GM19035 (cell line): ENCODE measurements around the gene AMPD2.
A peak's percentile ranks its signal among the peaks of the same experiment; 100 is the strongest.

Experiments used
- ATAC-seq: cut with Tn5 transposase; IDR thresholded peaks from one replicate; pipeline ENCODE4 v1.9.1; 2021; ENCODE audit not compliant: unreplicated experiment

The AMPD2 gene

DNA sequence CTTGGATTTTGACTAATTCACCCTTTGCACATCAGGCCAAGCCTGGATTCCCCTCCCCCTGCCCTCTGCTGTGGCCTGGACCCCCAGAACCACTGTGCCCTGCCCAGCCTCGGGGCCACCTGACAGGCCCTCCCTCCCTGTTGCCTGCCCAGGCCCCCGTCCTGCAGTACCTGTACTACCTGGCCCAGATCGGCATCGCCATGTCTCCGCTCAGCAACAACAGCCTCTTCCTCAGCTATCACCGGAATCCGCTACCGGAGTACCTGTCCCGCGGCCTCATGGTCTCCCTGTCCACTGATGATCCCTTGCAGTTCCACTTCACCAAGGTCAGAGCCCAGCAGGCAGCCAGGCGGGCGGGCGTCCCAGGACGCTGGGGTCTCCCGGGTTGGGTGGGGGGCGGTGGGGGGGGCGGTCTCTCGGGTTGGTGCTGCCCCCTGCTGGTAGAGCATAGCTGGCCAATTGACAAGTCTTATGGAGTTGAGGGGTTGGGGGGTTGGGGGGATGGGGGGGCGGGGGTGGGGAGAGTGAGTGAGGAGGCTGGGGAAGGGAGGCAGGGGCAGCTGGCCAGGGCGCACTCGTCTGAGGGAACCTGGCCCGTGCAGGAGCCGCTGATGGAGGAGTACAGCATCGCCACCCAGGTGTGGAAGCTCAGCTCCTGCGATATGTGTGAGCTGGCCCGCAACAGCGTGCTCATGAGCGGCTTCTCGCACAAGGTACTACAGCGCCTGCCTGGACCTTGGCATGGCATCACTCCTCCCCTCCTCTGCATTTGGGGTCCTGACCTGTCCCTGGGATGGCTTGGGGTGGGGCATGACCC lies 10.7 kb downstream of the AMPD2 start:
- no peak for ATAC-seq

DNA sequence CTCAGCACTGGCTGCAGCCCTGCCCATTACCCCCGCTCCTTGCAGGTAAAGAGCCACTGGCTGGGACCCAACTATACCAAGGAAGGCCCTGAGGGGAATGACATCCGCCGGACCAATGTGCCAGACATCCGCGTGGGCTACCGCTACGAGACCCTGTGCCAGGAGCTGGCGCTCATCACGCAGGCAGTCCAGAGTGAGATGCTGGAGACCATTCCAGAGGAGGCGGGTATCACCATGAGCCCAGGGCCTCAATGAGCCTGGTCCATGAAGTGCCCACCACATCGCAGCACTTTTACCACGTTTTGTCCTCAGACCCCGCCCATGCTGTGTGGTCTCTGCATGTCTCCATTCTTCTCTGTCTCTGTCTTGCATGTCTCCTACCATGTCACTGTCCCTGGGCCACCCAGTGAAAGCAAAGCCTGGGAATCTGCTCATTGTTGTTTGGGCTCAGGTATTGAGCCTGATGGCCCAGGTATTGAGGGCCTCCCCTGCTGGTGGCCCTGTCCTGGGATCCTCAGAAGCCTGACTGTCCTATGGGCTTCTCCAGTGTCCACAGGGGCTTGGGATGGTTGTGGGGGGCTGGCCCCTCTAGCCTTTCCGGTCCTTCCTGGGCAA lies 11.4 kb downstream of the AMPD2 start:
- ATAC-seq = no peak

DNA sequence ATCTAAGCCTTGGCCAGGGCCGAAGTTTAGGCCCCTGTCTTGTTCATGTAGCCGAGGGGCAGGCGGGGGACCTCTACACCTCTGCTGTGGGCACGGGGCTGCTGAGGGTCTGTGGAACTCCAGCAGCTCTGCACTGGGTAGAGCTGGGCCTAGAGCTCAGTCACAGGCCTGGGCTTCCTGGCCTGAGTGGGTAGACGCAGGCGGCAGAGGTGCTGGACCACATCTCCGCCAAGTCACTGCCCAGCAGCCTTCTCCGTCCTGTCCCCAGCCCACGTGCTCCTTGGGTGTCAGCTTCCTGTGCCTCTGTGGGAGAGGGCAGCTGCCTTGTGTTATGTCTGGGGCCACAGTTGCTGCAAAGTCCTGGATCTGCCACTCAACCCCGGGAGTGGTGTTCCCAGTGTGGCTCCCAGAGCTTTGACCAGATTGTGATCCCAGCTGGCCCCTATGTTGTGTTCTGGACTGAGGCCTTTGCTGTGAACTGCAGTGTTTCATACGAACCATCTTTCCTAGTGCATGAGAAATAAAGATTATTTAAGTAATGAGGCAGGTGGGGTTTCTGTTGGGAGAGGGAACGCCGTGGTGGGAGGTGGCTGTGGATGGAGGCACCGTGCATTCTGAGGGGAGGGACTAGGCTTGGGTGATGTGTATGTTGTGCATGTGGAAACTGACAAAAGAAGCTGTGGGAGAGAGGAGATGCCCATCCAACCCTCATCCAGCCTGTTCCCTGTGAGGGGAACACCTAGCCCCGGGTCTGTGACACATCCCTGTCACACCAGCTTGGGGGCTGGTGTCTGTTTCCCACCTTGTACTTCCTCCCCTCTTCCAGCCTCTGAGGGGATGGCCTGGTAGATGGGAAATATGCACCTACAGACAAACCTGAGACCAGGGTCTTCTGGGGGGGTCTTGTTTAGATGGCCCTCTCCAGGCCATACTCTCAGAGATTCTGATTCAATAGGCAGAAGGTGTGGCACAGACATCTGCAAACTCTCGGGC lies 12.2 kb downstream of the AMPD2 start:
- ATAC-seq = no peak

DNA sequence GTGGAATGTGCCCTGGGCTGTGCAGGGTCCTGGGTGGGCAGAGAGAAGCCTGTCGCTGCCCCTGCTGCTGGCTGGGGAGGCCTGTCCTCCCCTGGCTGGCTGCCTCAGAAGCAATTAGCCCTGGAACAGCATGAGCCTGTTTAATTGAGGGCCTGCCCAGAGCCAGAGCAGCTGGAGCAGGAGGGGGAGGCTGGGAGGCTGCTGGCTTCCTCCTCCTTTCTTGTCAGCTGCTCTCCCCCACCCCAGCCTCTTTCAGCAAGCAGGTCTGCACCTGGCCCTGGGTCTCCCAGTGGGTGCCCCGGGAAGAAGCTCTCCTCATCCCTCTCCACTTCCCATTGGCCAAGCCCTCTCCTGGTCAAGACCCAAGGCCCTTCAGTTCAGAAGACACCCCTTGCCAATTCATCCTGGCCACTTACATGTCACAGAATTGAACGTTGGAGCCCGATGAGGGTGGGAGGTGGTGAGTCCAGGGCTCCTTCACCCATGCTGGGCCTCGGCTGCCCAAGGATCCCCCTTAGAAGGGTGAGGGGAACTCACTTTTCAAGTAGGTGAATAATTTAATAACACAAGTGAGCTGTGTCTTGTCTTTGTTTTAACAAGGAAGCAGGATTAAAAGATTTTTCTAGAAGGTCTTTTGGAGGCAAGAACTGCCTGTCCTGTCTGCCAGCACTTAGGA lies 13.2 kb downstream of the AMPD2 start:
- ATAC-seq = no peak

DNA sequence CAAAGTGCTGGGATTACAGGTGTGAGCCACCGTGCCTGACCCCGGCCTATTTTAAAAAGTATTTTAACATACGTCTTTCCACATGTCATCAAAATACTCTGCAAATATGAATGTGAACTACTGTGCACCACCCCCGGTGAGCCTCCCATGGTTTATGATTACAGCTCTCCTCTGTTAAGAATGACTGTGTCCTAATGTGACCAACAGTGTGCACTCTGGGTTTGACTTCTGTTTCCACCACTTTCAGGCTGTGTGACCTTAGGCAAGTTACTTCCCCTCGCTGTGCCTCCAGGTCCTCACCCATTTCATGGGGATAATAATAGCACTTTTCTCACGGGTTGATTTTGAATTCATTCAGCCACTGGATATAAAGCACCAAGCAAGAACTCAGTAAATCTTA lies 14.7 kb downstream of the AMPD2 start:
- no peak for ATAC-seq

DNA sequence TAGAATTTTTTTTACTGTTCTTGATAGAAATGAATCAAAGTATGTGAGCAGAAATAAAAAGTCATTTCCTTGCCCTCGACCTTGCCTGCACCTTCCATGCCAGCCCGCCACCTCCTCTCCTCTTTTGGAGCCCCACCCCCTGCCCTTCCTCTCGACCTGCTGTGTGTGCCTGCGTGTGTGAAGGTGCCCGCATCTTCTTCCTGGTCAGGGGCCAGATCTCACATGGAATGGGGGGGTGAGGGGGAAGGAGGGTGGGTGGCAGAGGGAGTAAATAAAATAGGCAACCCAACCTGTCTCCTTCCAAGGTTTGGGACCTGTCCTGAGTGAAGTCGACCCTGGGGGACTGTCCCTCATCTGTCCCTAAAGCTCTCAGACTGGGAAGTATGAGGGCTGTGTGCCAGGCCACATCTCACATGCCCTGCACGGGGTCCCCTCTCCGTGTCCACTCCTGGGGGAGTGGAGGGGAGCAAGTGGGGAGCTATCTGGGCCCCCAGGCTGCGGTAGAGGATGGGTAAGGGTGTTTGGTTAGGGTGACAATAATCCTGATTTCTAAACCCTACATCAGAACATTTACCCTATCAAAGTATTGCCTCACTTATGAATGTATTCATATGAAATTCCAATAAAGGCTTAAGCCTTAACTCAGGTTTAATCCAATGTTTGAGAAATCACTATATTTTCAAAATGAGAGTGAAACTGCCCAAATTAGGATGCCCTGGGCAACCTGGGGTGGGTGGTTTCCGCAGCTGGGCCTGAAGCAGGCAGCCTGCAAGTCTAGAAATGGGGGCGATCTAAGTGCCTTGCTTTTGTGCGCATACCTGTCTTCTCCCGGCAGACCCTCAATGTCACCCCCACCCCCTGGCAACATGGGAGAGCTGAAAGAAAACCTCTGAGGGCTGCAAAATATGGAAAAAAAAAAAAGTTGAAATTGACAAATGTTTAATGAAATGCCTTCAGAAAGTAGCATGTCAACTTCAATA lies 15.4 kb downstream of the AMPD2 start:
- ATAC-seq = no peak

DNA sequence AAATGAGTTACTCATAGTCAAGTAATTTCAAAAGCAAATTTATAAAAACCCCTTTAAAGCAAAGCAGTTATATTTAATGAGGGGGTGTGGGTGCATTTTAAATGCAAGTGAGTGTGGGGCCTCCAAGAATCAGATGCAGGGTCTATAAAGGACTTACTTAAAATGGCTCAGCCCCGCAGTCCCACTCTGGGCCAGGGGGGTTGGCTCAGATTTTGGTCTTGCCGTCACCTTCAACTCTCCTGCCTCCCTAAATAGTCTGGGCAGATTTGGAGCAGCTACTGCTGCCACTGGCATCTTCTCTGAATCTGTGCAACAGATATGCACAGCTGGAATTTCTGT lies 16.2 kb downstream of the AMPD2 start:
- ATAC-seq = no peak

DNA sequence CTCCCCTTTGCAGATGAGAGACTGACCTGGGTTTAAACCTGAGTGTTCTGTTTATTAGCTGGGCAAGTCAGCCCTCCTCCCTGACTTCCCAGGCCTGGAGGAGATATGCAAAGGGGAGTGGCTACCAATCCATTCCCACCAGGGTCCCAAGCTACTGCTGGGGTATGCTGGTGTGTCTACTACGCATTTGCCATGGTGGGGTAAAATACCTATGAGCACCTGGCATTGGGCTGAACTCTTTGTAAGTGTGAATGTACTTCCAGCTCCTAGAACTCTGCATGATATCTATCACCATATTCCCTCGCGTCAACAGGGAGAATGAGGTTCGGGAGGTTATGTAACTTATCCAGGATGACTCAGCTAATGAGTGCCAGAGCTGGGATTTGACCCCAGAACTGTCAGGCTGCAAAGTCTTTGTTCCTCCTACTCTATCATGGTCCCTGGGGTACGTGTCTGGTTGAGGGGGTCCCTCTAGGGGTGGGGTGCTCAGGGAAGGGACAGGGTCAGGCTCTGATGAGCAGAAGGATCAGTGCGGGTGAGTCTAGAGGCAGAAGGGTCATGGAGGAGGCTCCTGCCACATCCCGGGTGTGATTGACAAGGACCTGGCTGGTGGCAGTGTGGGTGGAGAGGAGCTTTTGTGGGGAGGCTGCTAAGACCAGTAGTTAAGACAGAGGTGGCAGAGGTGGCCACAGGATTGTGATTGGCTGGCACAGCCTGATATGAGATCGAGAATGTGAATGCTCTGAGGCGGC lies 16.7 kb downstream of the AMPD2 start:
- ATAC-seq = no peak

DNA sequence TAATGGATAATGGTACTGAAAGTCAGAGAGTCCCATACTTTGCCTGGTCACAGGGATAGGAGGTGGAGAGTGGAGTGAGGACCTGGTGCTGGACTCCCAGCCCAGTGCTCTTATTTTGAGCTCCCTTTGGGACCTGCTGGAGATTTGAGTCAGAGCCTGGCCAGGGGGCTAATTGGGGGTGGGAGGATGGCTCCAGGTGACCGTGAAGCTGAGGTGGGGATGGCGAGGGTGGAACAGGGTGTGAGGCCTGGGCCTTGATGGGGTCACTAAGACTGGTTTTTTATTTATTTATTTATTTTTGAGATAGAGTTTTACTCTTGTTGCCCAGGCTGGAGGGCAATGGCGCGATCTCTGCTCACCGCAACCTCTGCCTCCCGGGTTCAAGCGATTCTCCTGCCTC lies 17.8 kb downstream of the AMPD2 start:
- ATAC-seq = no peak

DNA sequence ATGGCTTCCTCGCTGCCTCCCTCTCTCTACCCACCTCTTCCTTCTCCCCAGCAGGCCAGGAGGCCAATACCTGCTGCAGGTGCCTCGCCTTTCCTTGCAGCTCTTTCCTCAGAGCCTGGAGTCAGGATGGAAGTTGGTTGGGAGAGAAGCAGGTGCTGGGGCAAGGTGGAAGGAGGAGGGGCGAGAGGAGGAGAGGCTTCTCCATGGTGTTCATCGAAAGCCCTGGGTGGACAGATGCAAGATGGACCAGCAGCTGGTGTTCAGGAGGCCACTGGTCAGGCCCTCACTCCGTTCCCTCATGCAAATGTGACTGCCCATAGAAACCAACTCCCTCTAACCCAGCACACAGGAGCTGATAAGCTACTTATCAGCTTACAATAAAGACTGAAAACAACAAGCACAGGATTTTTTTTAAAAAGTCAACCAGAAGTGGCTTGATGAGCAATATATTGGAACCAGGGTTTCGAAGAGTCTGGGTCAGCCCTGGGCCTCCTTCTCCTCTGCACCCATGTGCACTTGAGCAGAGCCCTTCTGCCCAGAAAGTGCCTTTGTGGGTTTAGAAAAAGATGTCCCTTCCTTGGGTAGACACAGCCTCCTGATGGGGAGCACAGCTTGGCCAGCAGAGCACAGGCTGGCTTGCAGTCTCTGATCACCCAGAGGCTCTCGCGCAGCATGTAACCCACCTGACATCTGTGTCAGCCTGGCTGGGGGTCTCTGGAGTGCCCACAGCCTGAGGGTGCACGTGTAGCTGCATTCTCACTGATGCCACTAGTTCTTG lies 19.6 kb downstream of the AMPD2 start:
- ATAC-seq = no peak

DNA sequence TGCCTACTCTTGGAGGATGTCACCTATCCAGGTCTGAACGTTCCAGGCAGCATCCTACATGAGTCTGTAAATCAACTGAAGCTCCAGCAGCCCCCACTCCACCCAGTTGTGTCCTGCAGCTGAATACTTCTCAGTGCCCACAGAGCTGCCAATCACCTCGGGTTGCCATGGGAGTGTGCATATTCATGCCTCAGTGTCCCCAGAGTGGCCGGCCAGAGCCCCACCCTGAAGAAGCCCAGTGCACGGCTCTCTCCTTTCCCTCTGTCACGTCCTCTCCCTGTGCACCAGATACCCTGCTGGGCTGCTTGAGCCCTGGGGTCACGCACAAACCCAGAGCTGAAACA lies 20.2 kb downstream of the AMPD2 start:
- ATAC-seq = no peak

DNA sequence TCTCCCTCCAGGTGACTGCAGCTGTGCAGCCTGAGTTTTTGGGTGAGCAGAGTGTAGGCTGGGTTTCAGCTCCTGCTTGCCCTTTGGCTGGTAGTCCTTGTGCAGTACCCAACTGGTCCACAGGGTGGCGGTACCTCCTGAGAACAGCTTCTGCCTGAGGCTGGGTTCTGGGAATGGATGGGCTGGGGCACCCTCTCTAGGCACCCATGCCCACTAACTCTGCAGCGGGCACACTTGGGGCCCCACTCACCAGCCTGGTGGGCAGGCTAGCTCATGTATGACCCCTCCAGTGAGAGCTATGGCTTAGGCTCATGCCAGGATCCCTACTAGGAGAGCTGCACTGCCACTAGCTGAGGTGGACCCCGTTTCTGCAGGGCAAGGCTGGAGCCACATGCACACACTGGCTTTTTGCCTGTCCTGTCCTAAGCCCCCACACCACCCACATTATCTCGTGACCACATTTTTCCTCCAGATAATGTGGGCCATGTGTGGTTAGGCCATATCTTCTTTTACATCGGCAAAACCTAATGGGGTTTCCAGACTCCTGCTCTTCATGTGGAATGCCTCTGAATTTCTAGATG lies 20.7 kb downstream of the AMPD2 start:
- peak; percentile 72 for ATAC-seq

DNA sequence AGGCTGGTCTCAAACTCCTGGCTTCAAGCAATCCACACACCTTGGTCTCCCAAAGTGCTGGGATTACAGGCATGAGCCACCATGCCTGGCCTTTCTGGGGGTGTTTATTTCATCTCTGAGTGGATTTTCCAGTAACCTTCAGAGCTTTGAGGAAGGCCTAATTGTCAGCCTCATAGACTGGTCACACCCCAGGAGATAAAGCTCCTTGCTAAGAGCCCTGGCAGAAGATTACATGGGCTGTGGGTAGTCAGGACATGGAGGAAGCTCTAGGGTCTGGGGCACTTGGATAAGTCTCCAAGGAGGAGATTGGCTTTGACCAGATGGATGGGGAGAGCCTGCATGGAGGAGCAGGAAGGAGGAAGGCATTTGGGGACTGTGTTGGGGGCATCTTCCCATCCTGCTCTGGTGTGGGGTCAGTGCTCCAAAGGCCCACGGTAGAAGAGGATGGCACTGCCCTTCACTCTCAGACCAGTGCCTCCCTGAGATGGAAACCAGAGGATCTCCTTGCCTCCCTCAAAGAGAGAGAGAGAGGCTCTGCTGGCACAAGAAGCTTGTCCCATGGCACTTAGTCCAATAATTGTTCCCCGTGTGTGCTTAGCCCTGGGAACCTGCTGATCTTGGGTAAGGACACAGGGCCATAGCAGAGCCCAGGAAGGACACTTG lies 21.6 kb downstream of the AMPD2 start:
- no peak for ATAC-seq

DNA sequence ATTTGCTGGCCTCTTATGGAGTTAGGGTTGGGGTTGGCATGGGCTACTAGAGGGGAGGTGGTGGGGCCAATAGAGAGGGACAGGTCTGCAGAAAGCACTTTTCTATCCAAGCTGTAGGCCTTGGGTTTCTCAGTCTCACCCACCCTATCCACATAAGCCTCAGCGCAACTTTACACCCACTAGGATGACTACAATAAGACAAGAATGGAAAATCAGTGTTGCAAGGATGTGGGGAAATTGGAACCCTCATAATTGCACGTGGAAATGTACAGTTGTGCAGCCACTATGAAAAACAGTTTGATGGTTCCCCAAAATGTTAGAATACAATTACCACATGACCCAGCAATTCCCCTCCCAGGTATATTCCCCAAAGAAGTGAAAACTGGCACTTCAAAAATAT lies 22.2 kb downstream of the AMPD2 start:
- no peak for ATAC-seq

DNA sequence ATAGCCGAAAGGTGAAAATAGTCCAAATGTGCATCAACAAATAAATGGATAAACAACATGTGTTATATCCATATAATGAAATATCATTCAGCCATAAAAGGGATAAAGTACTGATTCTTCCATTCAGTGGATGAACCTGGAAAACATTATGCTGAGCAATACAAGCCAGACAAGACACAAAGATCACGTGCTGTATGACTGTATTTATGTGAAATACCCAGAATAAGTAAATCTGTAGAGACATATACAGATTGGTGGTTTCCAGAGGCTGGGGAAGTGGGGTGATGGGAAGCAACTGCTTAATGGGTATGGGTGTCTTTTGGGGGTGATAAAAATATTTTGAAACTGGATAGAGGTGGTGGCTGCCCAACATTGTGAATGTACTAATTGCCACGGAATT lies 23.0 kb downstream of the AMPD2 start:
- no peak for ATAC-seq

DNA sequence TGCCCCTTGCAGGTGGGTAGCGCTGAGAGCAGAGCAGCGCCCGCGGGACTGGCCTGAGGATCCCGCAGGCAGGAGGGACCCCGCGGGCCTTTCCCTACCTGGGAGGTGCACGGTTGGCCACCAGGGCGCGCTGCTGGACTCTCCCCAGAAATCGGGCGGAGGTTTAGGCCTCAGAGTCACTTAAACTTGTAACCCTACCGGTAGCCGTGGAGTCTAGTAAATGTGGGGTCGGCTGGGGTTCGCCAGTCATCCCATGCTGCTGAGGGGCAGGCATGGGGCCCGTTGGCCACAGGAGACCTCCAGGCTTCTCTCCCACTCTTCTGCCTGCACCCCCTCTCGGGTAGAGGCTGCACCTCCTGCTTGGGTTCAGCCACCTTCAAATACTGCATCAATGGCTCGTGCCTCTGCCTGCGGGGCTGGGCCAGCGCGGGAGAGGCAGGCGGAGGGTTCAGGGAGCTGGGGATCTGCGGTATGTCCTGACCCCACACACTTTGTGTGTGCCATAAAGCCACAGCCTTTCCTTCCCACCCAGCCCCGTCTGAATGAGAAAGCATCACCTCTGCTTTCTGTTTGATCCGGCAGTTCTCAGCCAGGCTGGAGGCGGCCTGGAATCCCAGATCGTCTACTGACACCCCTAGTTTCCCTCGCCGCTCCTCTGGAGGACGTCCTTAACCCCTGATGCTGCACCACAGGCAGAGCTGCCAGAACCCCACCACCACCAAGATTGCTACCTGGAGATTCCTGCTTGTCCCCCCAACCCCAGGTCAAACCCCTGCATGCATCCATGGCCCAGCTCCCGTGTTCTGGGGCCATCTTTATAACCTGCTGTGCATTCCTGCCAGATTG lies 24.0 kb downstream of the AMPD2 start:
- peak; percentile 83 for ATAC-seq

DNA sequence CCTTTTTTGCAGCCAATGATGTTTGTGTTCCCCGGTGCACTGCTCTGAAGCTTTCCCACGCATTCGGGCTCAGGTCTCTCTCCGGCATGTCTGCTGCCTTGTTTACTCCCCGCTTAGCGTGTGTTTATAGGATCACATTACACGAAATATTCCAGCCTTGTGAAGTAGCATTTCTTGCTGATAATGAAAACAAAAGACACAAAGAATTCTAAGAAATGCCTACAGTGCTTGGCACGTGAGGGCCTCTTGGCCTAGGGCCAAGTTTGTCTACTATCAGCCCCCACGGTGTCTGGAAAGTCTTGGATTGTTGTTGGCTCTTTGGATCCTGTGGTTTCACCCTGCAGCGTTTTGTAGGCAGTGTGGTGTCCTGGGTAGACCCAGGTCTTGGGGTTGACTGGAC lies 25.0 kb downstream of the AMPD2 start:
- ATAC-seq = no peak
